Transverse colon (tissue), 4 donors: ENCODE results near the gene OR2V2.

ENCODE experiments used
- POLR2A ChIP-seq: fragments of 450-650 bp; IDR thresholded peaks from one replicate; pipeline ENCODE4 v1.6.1; 2016; ENCODE audit warnings: antibody characterized with exemption, mild to moderate bottlenecking, moderate library complexity
- POLR2AphosphoS5 ChIP-seq, 3 donors: sonication (generic); formaldehyde crosslinking; IDR thresholded peaks; one replicate each; pipeline ENCODE4 v1.6.1; 2016; ENCODE audit warnings: antibody characterized with exemption in 3 of 3
- TF ChIP-seq, protein P1 (sequence below), 5 experiments: fragments of 200-600 bp in 3 of 5; fragments of 450-650 bp in 2 of 5; sonication (generic) in 3 of 5; IDR thresholded peaks; 1 replicate in 2 of 5; 2 replicates in 3 of 5; pipeline ENCODE4 v1.5.1; 2016 to 2017; ENCODE audit warnings: antibody characterized with exemption in 5 of 5, inconsistent platforms in 3 of 5, mild to moderate bottlenecking in 2 of 5, moderate library complexity in 1 of 5

DNA sequence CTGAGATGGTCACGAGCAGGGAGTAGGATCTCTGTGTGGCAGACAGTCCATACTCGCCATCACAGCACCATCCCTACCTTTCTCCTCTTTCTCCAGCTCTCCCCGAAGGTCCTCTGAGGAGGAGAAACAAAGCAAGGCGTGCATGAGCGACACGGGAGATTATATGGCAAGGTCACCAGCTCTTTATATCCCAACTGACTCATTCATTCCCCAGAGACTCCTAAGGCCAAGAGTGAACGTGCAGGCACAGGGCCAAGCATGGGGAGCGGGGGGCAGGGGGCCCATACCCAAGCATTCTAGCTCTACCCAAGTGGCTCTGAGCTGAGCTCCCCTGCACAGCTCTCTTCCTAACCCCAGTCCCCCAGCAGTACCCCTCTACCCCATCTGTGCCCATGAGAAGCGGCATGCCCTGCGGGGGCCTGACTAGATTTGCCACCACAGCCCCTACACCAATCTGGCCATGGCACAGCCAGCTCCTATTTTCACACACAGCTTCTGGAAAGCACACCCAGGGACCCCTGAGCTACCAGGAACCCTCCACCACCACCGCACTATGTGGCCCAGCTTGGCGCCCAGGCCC, 50.8 kb downstream of the OR2V2 start:
- TF ChIP-seq, protein P1, sequence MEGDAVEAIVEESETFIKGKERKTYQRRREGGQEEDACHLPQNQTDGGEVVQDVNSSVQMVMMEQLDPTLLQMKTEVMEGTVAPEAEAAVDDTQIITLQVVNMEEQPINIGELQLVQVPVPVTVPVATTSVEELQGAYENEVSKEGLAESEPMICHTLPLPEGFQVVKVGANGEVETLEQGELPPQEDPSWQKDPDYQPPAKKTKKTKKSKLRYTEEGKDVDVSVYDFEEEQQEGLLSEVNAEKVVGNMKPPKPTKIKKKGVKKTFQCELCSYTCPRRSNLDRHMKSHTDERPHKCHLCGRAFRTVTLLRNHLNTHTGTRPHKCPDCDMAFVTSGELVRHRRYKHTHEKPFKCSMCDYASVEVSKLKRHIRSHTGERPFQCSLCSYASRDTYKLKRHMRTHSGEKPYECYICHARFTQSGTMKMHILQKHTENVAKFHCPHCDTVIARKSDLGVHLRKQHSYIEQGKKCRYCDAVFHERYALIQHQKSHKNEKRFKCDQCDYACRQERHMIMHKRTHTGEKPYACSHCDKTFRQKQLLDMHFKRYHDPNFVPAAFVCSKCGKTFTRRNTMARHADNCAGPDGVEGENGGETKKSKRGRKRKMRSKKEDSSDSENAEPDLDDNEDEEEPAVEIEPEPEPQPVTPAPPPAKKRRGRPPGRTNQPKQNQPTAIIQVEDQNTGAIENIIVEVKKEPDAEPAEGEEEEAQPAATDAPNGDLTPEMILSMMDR (IDR thresholded peaks at IDR 0.05) = no peak
- TF ChIP-seq POLR2A (no peak), POLR2AphosphoS5 (IDR thresholded peaks at IDR 0.05) (no peak)
